GM23338 (cell line): ENCODE measurements around the gene SLC66A1. TPM values are rescaled to one million over a fixed set of nuclear protein-coding genes. Genes with fewer than 3 reads are reported as not detected.

ENCODE experiments used
- ATAC-seq: fragments of 200-7000 bp; cut with Tn5 transposase; 3 replicates; pipeline ENCODE4 v1.9.1; 2020
- DNase-seq: peaks from one replicate; pipeline ENCODE4 v3.0.0-alpha.2; 2015; ENCODE audit warnings: low spot score
- H2AFZ ChIP-seq: fragments of 200-600 bp; sonication (generic); 2 replicates; pipeline ENCODE4 v1.8.0; 2016; ENCODE audit warnings: antibody characterized with exemption, mild to moderate bottlenecking, moderate library complexity
- H3F3A ChIP-seq: fragments of 200-600 bp; sonication (generic); replicated peaks from 2 replicates; pipeline ENCODE4 v1.8.0; 2017; ENCODE audit warnings: antibody characterized with exemption, mixed run types, low read depth
- H3K27ac ChIP-seq: fragments of 200-600 bp; sonication (generic); 2 replicates; pipeline ENCODE4 v1.6.1; 2016; ENCODE audit warnings: low read depth
- H3K27me3 ChIP-seq: fragments of 200-600 bp; sonication (generic); 2 replicates; pipeline ENCODE4 v1.8.0; 2016; ENCODE audit warnings: mild to moderate bottlenecking, mixed run types, moderate library complexity; ENCODE audit not compliant: insufficient read depth
- H3K36me3 ChIP-seq: fragments of 200-600 bp; sonication (generic); 2 replicates; pipeline ENCODE4 v1.8.0; 2016; ENCODE audit warnings: mild to moderate bottlenecking; ENCODE audit not compliant: insufficient read depth
- H3K4me1 ChIP-seq: fragments of 200-600 bp; sonication (generic); 2 replicates; pipeline ENCODE4 v1.8.0; 2016; ENCODE audit warnings: mild to moderate bottlenecking, moderate library complexity; ENCODE audit not compliant: insufficient read depth
- H3K4me2 ChIP-seq: fragments of 200-600 bp; sonication (generic); 2 replicates; pipeline ENCODE4 v1.7.1; 2017; ENCODE audit warnings: mixed run types
- H3K4me3 ChIP-seq: fragments of 200-600 bp; sonication (generic); 2 replicates; pipeline ENCODE4 v1.6.1; 2016; ENCODE audit warnings: mixed run types
- H3K79me2 ChIP-seq: fragments of 200-600 bp; sonication (generic); replicated peaks from 2 replicates; pipeline ENCODE4 v1.8.0; 2017; ENCODE audit warnings: mild to moderate bottlenecking; ENCODE audit not compliant: insufficient read depth
- H3K9me2 ChIP-seq: fragments of 200-600 bp; sonication (generic); 2 replicates; pipeline ENCODE4 v1.8.0; 2017; ENCODE audit not compliant: insufficient read depth
- H4K20me1 ChIP-seq: fragments of 200-600 bp; sonication (generic); replicated peaks from 2 replicates; pipeline ENCODE4 v1.8.0; 2017; ENCODE audit warnings: mild to moderate bottlenecking; ENCODE audit not compliant: insufficient read depth
- H3K27ac Mint-ChIP-seq: 2 replicates; pipeline ENCODE4 v1.8.0; 2020; ENCODE audit warnings: inconsistent platforms, mild to moderate bottlenecking, moderate library complexity, mixed read lengths
- H3K27me3 Mint-ChIP-seq: 3 replicates; pipeline ENCODE4 v1.8.0; 2022; ENCODE audit warnings: low read depth, mild to moderate bottlenecking, moderate library complexity, mixed read lengths, inconsistent platforms; ENCODE audit not compliant: insufficient read depth, poor library complexity
- H3K36me3 Mint-ChIP-seq: 3 replicates; pipeline ENCODE4 v1.8.0; 2021; ENCODE audit warnings: low read depth, mild to moderate bottlenecking, inconsistent platforms, moderate library complexity, mixed read lengths
- H3K4me1 Mint-ChIP-seq: 3 replicates; pipeline ENCODE4 v1.8.0; 2020; ENCODE audit warnings: mild to moderate bottlenecking, inconsistent platforms, mixed read lengths
- H3K4me3 Mint-ChIP-seq: 3 replicates; pipeline ENCODE4 v1.8.0; 2021; ENCODE audit warnings: moderate library complexity, mild to moderate bottlenecking, inconsistent platforms, mixed read lengths
- H3K9me3 Mint-ChIP-seq: 3 replicates; pipeline ENCODE4 v1.8.0; 2020; ENCODE audit warnings: moderate library complexity, mild to moderate bottlenecking, inconsistent platforms, mixed read lengths
- CREB1 ChIP-seq: fragments of 250-450 bp; sonication (Bioruptor Pico); IDR thresholded peaks from 2 replicates; pipeline ENCODE4 v1.5.0; 2020; ENCODE audit warnings: low read depth, mild to moderate bottlenecking, moderate library complexity
- CTCF ChIP-seq, 2 experiments: fragments of 200-600 bp in 1 of 2; sonication (generic) in 1 of 2; conservative IDR thresholded peaks; 2 replicates each; pipeline versions ENCODE4 v1.5.1 to v1.6.1; 2016 to 2017; ENCODE audit warnings: antibody characterized with exemption in 2 of 2, low read depth in 2 of 2, mild to moderate bottlenecking in 2 of 2, moderate library complexity in 1 of 2
- ETS1 ChIP-seq: IDR thresholded peaks from 2 replicates; pipeline ENCODE4 v1.6.1; 2016; ENCODE audit warnings: antibody characterized with exemption
- JUNB ChIP-seq: IDR thresholded peaks from one replicate; pipeline ENCODE4 v1.6.1; 2016; ENCODE audit warnings: antibody characterized with exemption; ENCODE audit not compliant: unreplicated experiment
- NANOG ChIP-seq: IDR thresholded peaks from 2 replicates; pipeline ENCODE4 v1.6.1; 2016; ENCODE audit warnings: antibody characterized with exemption, borderline replicate concordance
- REST ChIP-seq: IDR thresholded peaks from one replicate; pipeline ENCODE4 v1.6.1; 2018; ENCODE audit warnings: antibody characterized with exemption; ENCODE audit not compliant: unreplicated experiment
- STAT1 ChIP-seq: IDR thresholded peaks from one replicate; pipeline ENCODE4 v1.6.1; 2016; ENCODE audit warnings: antibody characterized with exemption; ENCODE audit not compliant: unreplicated experiment
- ZNF114 ChIP-seq: fragments of 250-450 bp; sonication (Bioruptor Pico); IDR thresholded peaks from 2 replicates; pipeline ENCODE4 v1.5.0; 2020; ENCODE audit warnings: mild to moderate bottlenecking, moderate library complexity
- ZNF331 ChIP-seq: fragments of 250-450 bp; sonication (Bioruptor Pico); IDR thresholded peaks from 2 replicates; pipeline ENCODE4 v1.5.0; 2020; ENCODE audit warnings: low read depth, mild to moderate bottlenecking, moderate library complexity
- polyA plus RNA-seq: library from polyadenylated mRNA; unstranded; fragments of >200 nt; fragmentation: Nextera tagmentation; extraction: Ambion mirVana; gene quantifications from 2 replicates; pipeline ENCODE4 v1.2.1, GENCODE V29; 2016
- total RNA-seq: library from RNA; depleted of rRNA; stranded (reverse); fragments of >200 nt; shearing (Covaris generic); gene quantifications from 2 replicates; pipeline ENCODE4 v1.2.3, GENCODE V29; 2014

The SLC66A1 gene
- total and polyA plus RNA-seq, 2 experiments from 2014 or later, result 6.9 to 19.7 TPM

GRCh38 chr1:19368964-19369363 is 56.8 kb downstream of the SLC66A1 start:
- Mint-ChIP-seq H3K4me1 (peaks cover 3% of the 10 kb centered on the region; the same call in 2 of the 3 replicates), H3K9me3 (no peaks in the 10 kb centered on the region), H3K4me3 (no peak overlapping the region), H3K36me3 (peaks cover 8% of the 10 kb centered on the region; the same call in 2 of the 3 replicates), H3K27ac (peak overlapping the region; percentile 12; the same call in 1 of the 2 replicates), H3K27me3 (peaks cover 8% of the 10 kb centered on the region)
- DNase-seq (no peak), ATAC-seq (no peak)
- no peak overlapping the region for H3K4me2 ChIP-seq
- H2AFZ ChIP-seq, result no peak overlapping the region
- H3K4me1 ChIP-seq, result no peaks in the 10 kb centered on the region
- no peak overlapping the region for H3K4me3 ChIP-seq
- H3K79me2 ChIP-seq, result peaks cover 42% of the 10 kb centered on the region
- no peaks in the 10 kb centered on the region for H3F3A ChIP-seq
- H3K9me2 ChIP-seq, result no peaks in the 10 kb centered on the region
- H4K20me1 ChIP-seq, result peaks cover 40% of the 10 kb centered on the region
- no peaks in the 10 kb centered on the region for H3K36me3 ChIP-seq
- TF ChIP-seq JUNB (no peak), ZNF331 (CRISPR knock-in tag) (no peak)
- H3K27me3 ChIP-seq, result no peaks in the 10 kb centered on the region
- no peak overlapping the region for H3K27ac ChIP-seq

- no peak for ATAC-seq
- TF ChIP-seq ETS1 (no peak), ZNF331 (CRISPR knock-in tag) (no peak), CREB1 (CRISPR knock-in tag) (no peak), JUNB (no peak), ZNF114 (CRISPR knock-in tag) (no peak), REST (no peak), STAT1 (no peak), CTCF (conservative IDR thresholded peaks at IDR 0.05; ENCODE audit: low read depth in 2 of 2) (no peak), NANOG (no peak)
These were observed 57.4 kb downstream of the SLC66A1 start for GRCh38 chr1:19369396-19370090.

More at GRCh38 chr1:19369396-19370090, 57.4 kb downstream of the SLC66A1 start:
- no peak overlapping the region for H2AFZ ChIP-seq
- peaks cover 8% of the 10 kb centered on the region for H3K27me3 Mint-ChIP-seq
- H3K4me1 ChIP-seq, result no peaks in the 10 kb centered on the region
- H3K79me2 ChIP-seq, result peaks cover 36% of the 10 kb centered on the region
- H3K4me3 ChIP-seq, result no peak overlapping the region
- H3K27me3 ChIP-seq, result no peaks in the 10 kb centered on the region
- H3K4me2 ChIP-seq, result no peak overlapping the region
- H3K4me3 Mint-ChIP-seq, result no peak overlapping the region
- DNase-seq, result no peak
- H4K20me1 ChIP-seq, result peaks cover 38% of the 10 kb centered on the region
- H3K27ac Mint-ChIP-seq, result peak overlapping the region; percentile 72; the same call in 1 of the 2 replicates
- no peaks in the 10 kb centered on the region for H3F3A ChIP-seq
- peaks cover 8% of the 10 kb centered on the region; the same call in 2 of the 3 replicates for H3K36me3 Mint-ChIP-seq
- no peaks in the 10 kb centered on the region for H3K36me3 ChIP-seq
- H3K27ac ChIP-seq, result no peak overlapping the region
- peaks cover 2% of the 10 kb centered on the region; the same call in 2 of the 3 replicates for H3K4me1 Mint-ChIP-seq
- H3K9me3 Mint-ChIP-seq, result no peaks in the 10 kb centered on the region
- no peaks in the 10 kb centered on the region for H3K9me2 ChIP-seq
